Keratinocyte (primary cell): Measurements from ENCODE around the gene NELL1. TPM values are rescaled to one million over a fixed set of nuclear protein-coding genes. Genes with fewer than 3 reads are reported as not detected.

Experiments
- DNase-seq: peaks from one replicate; pipeline ENCODE4 v3.0.0-alpha.2; 2011; ENCODE audit warnings: low read depth, missing footprints, low spot score
- FAIRE-seq: peaks from 2 replicates; lab custom pipeline; 2011; peaks lifted over from hg19 to GRCh38; lab: Jason Lieb, UNC
- H2AFZ ChIP-seq: 2 replicates; pipeline ENCODE4 v1.6.0; 2012; ENCODE audit warnings: low read length, control low read depth, inconsistent platforms; ENCODE audit not compliant: control insufficient read depth
- H3K27ac ChIP-seq: 2 replicates; pipeline ENCODE4 v1.5.1; 2011; ENCODE audit warnings: low read length; ENCODE audit not compliant: control insufficient read depth, insufficient read depth
- H3K27me3 ChIP-seq: 3 replicates; pipeline ENCODE4 v1.6.0; 2011; ENCODE audit warnings: low read length; ENCODE audit not compliant: control insufficient read depth, insufficient read depth; ENCODE audit errors: extremely low read depth
- H3K36me3 ChIP-seq, 2 experiments: 2 replicates in 1 of 2; 3 replicates in 1 of 2; pipeline ENCODE4 v1.5.1; 2011; ENCODE audit warnings: low read length in 2 of 2, mild to moderate bottlenecking in 1 of 2; ENCODE audit not compliant: control insufficient read depth in 2 of 2, insufficient read depth in 2 of 2; ENCODE audit errors: extremely low read depth in 1 of 2
- H3K4me1 ChIP-seq: 3 replicates; pipeline ENCODE4 v1.5.1; 2011; ENCODE audit warnings: low read length; ENCODE audit not compliant: control insufficient read depth, insufficient read depth; ENCODE audit errors: extremely low read depth
- H3K4me2 ChIP-seq: 3 replicates; pipeline ENCODE4 v1.6.0; 2011; ENCODE audit warnings: low read depth, low read length; ENCODE audit not compliant: control insufficient read depth, insufficient read depth; ENCODE audit errors: extremely low read depth
- H3K4me3 ChIP-seq, 3 experiments: fragments of 200-600 bp in 1 of 3; sonication (generic) in 1 of 3; 2 replicates in 2 of 3; 3 replicates in 1 of 3; pipeline ENCODE4 v1.5.1; 2011 to 2016; ENCODE audit warnings: low read length in 3 of 3, mild to moderate bottlenecking in 3 of 3, control low read depth in 2 of 3, inconsistent platforms in 1 of 3, low read depth in 1 of 3, mixed read lengths in 1 of 3, mixed run types in 1 of 3, moderate library complexity in 1 of 3; ENCODE audit not compliant: control insufficient read depth in 2 of 3, insufficient read depth in 2 of 3; ENCODE audit errors: extremely low read depth in 1 of 3
- H3K79me2 ChIP-seq: 2 replicates; pipeline ENCODE4 v1.6.0; 2012; ENCODE audit warnings: low read length; ENCODE audit not compliant: control insufficient read depth, insufficient read depth
- H3K9ac ChIP-seq: 3 replicates; pipeline ENCODE4 v1.6.0; 2011; ENCODE audit warnings: low read length; ENCODE audit not compliant: control insufficient read depth, insufficient read depth; ENCODE audit errors: extremely low read depth
- H3K9me1 ChIP-seq: 3 replicates; pipeline ENCODE4 v1.6.0; 2011; ENCODE audit warnings: low read length; ENCODE audit not compliant: control insufficient read depth, insufficient read depth; ENCODE audit errors: extremely low read depth
- H3K9me3 ChIP-seq: 2 replicates; pipeline ENCODE4 v1.5.1; 2012; ENCODE audit warnings: low read depth, low read length; ENCODE audit not compliant: control insufficient read depth
- H4K20me1 ChIP-seq: 3 replicates; pipeline ENCODE4 v1.6.0; 2011; ENCODE audit warnings: low read length; ENCODE audit not compliant: control insufficient read depth, insufficient read depth; ENCODE audit errors: extremely low read depth
- EZH2 ChIP-seq: IDR thresholded peaks from one replicate; pipeline ENCODE4 v1.6.1; 2012; ENCODE audit warnings: inconsistent platforms, mild to moderate bottlenecking, low read length, moderate library complexity
- dilution Hi-C: fragments of 300-500 bp; cut with MboI; formaldehyde crosslinking; loops from one replicate; pipeline ENCODE4 v1.7.0; 2020; ENCODE audit warnings: low sequenced_read_pairs; ENCODE audit not compliant: extremely low pct_ligation_motif_present
- polyA plus RNA-seq, 5 experiments: library from polyadenylated mRNA; depleted of rRNA in 3 of 5; stranded (reverse) in 3 of 5; stranded (forward) in 1 of 5; unstranded in 1 of 5; fragments of >200 nt; gene quantifications; 1 replicate in 1 of 5; 2 replicates in 3 of 5; 3 replicates in 1 of 5; pipeline versions ENCODE4 v1.2.1 to v1.2.3, GENCODE V29; 2011 to 2012; ENCODE audit warnings: missing spikeins in 2 of 5, low read depth in 1 of 5, low replicate concordance in 1 of 5
- TF ChIP-seq, protein P1 (sequence below), 3 experiments: IDR thresholded peaks in 1 of 3; conservative IDR thresholded peaks in 1 of 3; optimal IDR thresholded peaks in 1 of 3; 2 replicates in 2 of 3; 3 replicates in 1 of 3; pipeline versions ENCODE3 to v1.5.1; 2011; ENCODE audit warnings: low read length in 3 of 3, mild to moderate bottlenecking in 3 of 3, moderate library complexity in 2 of 3, control low read depth in 1 of 3, inconsistent platforms in 1 of 3; ENCODE audit not compliant: insufficient read depth in 2 of 3; ENCODE audit errors: extremely low read depth in 1 of 3

The NELL1 gene
- polyA plus RNA-seq, 1 donor (not counting 4 experiments of a cell fraction or from before 2014, with no cell fraction given) = not detected

GRCh38 chr11:20963596-20963995 lies 294.2 kb downstream of the NELL1 start:
- H3K27ac ChIP-seq = no peak overlapping the region
- TF ChIP-seq EZH2 = no peak
- TF ChIP-seq, protein P1, sequence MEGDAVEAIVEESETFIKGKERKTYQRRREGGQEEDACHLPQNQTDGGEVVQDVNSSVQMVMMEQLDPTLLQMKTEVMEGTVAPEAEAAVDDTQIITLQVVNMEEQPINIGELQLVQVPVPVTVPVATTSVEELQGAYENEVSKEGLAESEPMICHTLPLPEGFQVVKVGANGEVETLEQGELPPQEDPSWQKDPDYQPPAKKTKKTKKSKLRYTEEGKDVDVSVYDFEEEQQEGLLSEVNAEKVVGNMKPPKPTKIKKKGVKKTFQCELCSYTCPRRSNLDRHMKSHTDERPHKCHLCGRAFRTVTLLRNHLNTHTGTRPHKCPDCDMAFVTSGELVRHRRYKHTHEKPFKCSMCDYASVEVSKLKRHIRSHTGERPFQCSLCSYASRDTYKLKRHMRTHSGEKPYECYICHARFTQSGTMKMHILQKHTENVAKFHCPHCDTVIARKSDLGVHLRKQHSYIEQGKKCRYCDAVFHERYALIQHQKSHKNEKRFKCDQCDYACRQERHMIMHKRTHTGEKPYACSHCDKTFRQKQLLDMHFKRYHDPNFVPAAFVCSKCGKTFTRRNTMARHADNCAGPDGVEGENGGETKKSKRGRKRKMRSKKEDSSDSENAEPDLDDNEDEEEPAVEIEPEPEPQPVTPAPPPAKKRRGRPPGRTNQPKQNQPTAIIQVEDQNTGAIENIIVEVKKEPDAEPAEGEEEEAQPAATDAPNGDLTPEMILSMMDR (optimal IDR thresholded peaks at IDR 0.05 in 1 of 3, IDR thresholded peaks at IDR 0.05 in 1 of 3, conservative IDR thresholded peaks at IDR 0.05 in 1 of 3; ENCODE audit: extremely low read depth in 1 of 3, insufficient read depth in 2 of 3, low read length in 3 of 3) = no peak
- no peak for FAIRE-seq
- H3K9me3 ChIP-seq = no peaks in the 10 kb centered on the region
- H3K4me3 ChIP-seq = no peak overlapping the region
- H3K27me3 ChIP-seq = no peaks in the 10 kb centered on the region
- no peaks in the 10 kb centered on the region for H4K20me1 ChIP-seq
- no peaks in the 10 kb centered on the region for H3K9me1 ChIP-seq
- no peak overlapping the region for H3K9ac ChIP-seq
- H3K4me1 ChIP-seq = no peaks in the 10 kb centered on the region
- no peak overlapping the region for H3K4me2 ChIP-seq
- H2AFZ ChIP-seq = no peak overlapping the region
- no peak for DNase-seq
- H3K79me2 ChIP-seq = no peaks in the 10 kb centered on the region
- no peaks in the 10 kb centered on the region for H3K36me3 ChIP-seq
- dilution Hi-C loops = no loop called here

GRCh38 chr11:20964985-20965384 lies 295.6 kb downstream of the NELL1 start:
- DNase-seq = no peak
- Histone ChIP-seq H3K27me3 (no peaks in the 10 kb centered on the region), H3K9me1 (no peaks in the 10 kb centered on the region), H3K4me2 (no peak overlapping the region), H3K79me2 (no peaks in the 10 kb centered on the region), H3K9me3 (no peaks in the 10 kb centered on the region), H3K4me3 (no peak overlapping the region), H3K27ac (no peak overlapping the region), H2AFZ (no peak overlapping the region), H4K20me1 (no peaks in the 10 kb centered on the region), H3K36me3 (no peaks in the 10 kb centered on the region), H3K4me1 (no peaks in the 10 kb centered on the region), H3K9ac (no peak overlapping the region)
- TF ChIP-seq, protein P1 (optimal IDR thresholded peaks at IDR 0.05 in 1 of 3, IDR thresholded peaks at IDR 0.05 in 1 of 3, conservative IDR thresholded peaks at IDR 0.05 in 1 of 3; ENCODE audit: extremely low read depth in 1 of 3, insufficient read depth in 2 of 3, low read length in 3 of 3) = no peak
- no peak for TF ChIP-seq EZH2
- no peak for FAIRE-seq
- dilution Hi-C loops = no loop called here
